Eye (tissue), 1 donor: ENCODE results near the gene TTLL12.

ENCODE experiments used
- DNase-seq: peaks from one replicate; pipeline ENCODE4 v3.0.0-alpha.2; 2015

Gene TTLL12

GRCh38 chr22:43198126-43198525, 11.2 kb upstream of the TTLL12 start:
- DNase-seq, result no peak

- DNase-seq, result no peak
These were observed 10.5 kb upstream of the TTLL12 start for GRCh38 chr22:43197271-43197941.

- no peak for DNase-seq
These were observed 4.9 kb upstream of the TTLL12 start for GRCh38 chr22:43191831-43192230.

- no peak for DNase-seq
These were observed 2.1 kb upstream of the TTLL12 start for GRCh38 chr22:43188829-43189545.

GRCh38 chr22:43187171-43188099, 501 bp upstream of the TTLL12 start:
- DNase-seq, result peak; percentile 97

GRCh38 chr22:43185860-43186261, 1.1 kb downstream of the TTLL12 start:
- peak; percentile 64 for DNase-seq

GRCh38 chr22:43183496-43184277, 3.2 kb downstream of the TTLL12 start:
- DNase-seq, result no peak

GRCh38 chr22:43182726-43183125, 4.2 kb downstream of the TTLL12 start:
- DNase-seq, result no peak

GRCh38 chr22:43182118-43182517, 4.8 kb downstream of the TTLL12 start:
- DNase-seq, result no peak

GRCh38 chr22:43181321-43182076, 5.4 kb downstream of the TTLL12 start:
- DNase-seq, result no peak

- DNase-seq, result no peak
These were observed 6.3 kb downstream of the TTLL12 start for GRCh38 chr22:43180670-43181069.

- no peak for DNase-seq
These were observed 7.1 kb downstream of the TTLL12 start for GRCh38 chr22:43179911-43180195.

GRCh38 chr22:43179146-43179910, 7.6 kb downstream of the TTLL12 start:
- DNase-seq, result no peak

- DNase-seq, result no peak
These were observed 9.5 kb downstream of the TTLL12 start for GRCh38 chr22:43177479-43177878.

- DNase-seq, result no peak
These were observed 10.8 kb downstream of the TTLL12 start for GRCh38 chr22:43176090-43176489.

GRCh38 chr22:43174941-43175531, 11.9 kb downstream of the TTLL12 start:
- DNase-seq, result no peak

GRCh38 chr22:43173976-43174720, 12.8 kb downstream of the TTLL12 start:
- DNase-seq, result no peak

- no peak for DNase-seq
These were observed 13.4 kb downstream of the TTLL12 start for GRCh38 chr22:43173566-43173965.

GRCh38 chr22:43172191-43172590, 14.7 kb downstream of the TTLL12 start:
- DNase-seq, result no peak

- DNase-seq, result no peak
These were observed 15.3 kb downstream of the TTLL12 start for GRCh38 chr22:43171607-43172006.
